Activated T-helper 2 cell treated with anti-CD3 and anti-CD28 coated beads, Interferon-gamma antibody, Interleukin-2, Interleukin-4, amounts not matched to agents 10 μg/mL and 5 μg/mL and 100 μg/mL, durations not matched to agents 14 hours and 24 hours and 36 hours (primary cell): ENCODE data around the gene NUDT17. TPM values are rescaled to one million over a fixed set of nuclear protein-coding genes. Genes with fewer than 3 reads are reported as not detected.

Source experiments
- DNase-seq: peaks from one replicate; pipeline ENCODE4 v3.0.0; 2021; ENCODE audit warnings: low spot score
- H3K27ac Mint-ChIP-seq: one replicate; pipeline ENCODE4 v1.8.0; 2021; ENCODE audit warnings: mixed read lengths
- H3K27me3 Mint-ChIP-seq: one replicate; pipeline ENCODE4 v1.8.0; 2021; ENCODE audit warnings: low read depth, mixed read lengths
- H3K36me3 Mint-ChIP-seq: one replicate; pipeline ENCODE4 v1.8.0; 2021; ENCODE audit warnings: low read depth, mixed read lengths
- H3K4me1 Mint-ChIP-seq: one replicate; pipeline ENCODE4 v1.8.0; 2021; ENCODE audit warnings: low read depth, mixed read lengths
- H3K4me3 Mint-ChIP-seq: one replicate; pipeline ENCODE4 v1.8.0; 2021; ENCODE audit warnings: low read depth, mild to moderate bottlenecking, moderate library complexity, mixed read lengths
- H3K9me3 Mint-ChIP-seq: one replicate; pipeline ENCODE4 v1.8.0; 2021; ENCODE audit warnings: mixed read lengths
- intact Hi-C: fragments of 100-400 bp; cut with micrococcal nuclease; formaldehyde crosslinking; loops from one replicate; pipeline ENCODE4 v1.15.1; 2023
- total RNA-seq: library from RNA; stranded (reverse); gene quantifications from 2 replicates; pipeline ENCODE4 v1.2.3, GENCODE V29; 2022

Gene NUDT17
- total RNA-seq, 1 donor from 2014 or later = 3.4 TPM

GRCh38 chr1:145858238-145858900 lies 12.9 kb downstream of the NUDT17 start:
- peaks cover 11% of the 10 kb centered on the region for H3K4me1 Mint-ChIP-seq
- H3K4me3 Mint-ChIP-seq = peak overlapping the region; percentile 93
- intact Hi-C loops = loop anchor here (2.0 kb wide), 1 partner anchor 60 kb away; the partner anchor contains the start of gene PEX11B
- peaks cover 16% of the 10 kb centered on the region for H3K36me3 Mint-ChIP-seq
- DNase-seq = peak; percentile 38
- H3K9me3 Mint-ChIP-seq = no peaks in the 10 kb centered on the region
- peaks cover 9% of the 10 kb centered on the region for H3K27me3 Mint-ChIP-seq
- H3K27ac Mint-ChIP-seq = peak overlapping the region; percentile 73

- no peaks in the 10 kb centered on the region for H3K9me3 Mint-ChIP-seq
- peak within 1 kb of the TSS; percentile 89 for H3K27ac Mint-ChIP-seq
- peaks cover 13% of the 10 kb centered on the region for H3K36me3 Mint-ChIP-seq
- peaks cover 14% of the 10 kb centered on the region for H3K27me3 Mint-ChIP-seq
- H3K4me3 Mint-ChIP-seq = peak within 1 kb of the TSS; percentile 93
- DNase-seq = peak; percentile 85
- intact Hi-C loops = loop anchor here (1.0 to 2.0 kb wide), 2 partner anchors 35 to 60 kb away; partner anchors contain the start of genes PEX11B, POLR3C and RNF115
- H3K4me1 Mint-ChIP-seq = peaks cover 11% of the 10 kb centered on the region
Measured at GRCh38 chr1:145858901-145859490, 13.6 kb downstream of the NUDT17 start, which contains the start of gene PIAS3. Gene PIAS3 (minus strand): TSS chr1:145859081. CDS start chr1:145858990, 91 bp downstream.

GRCh38 chr1:145859491-145860023 lies 14.1 kb downstream of the NUDT17 start:
- Mint-ChIP-seq H3K9me3 (no peaks in the 10 kb centered on the region), H3K27ac (peak overlapping the region; percentile 89), H3K27me3 (peaks cover 16% of the 10 kb centered on the region), H3K4me1 (peaks cover 11% of the 10 kb centered on the region), H3K4me3 (peak overlapping the region; percentile 93), H3K36me3 (peaks cover 13% of the 10 kb centered on the region)
- DNase-seq = peak; percentile 77
- intact Hi-C loops = loop anchor here (1.0 to 2.0 kb wide), 2 partner anchors 35 to 59 kb away; partner anchors contain the start of genes PEX11B, POLR3C and RNF115

- intact Hi-C loops = no loop called here
- H3K4me3 Mint-ChIP-seq = no peak overlapping the region
- peaks cover 4% of the 10 kb centered on the region for H3K4me1 Mint-ChIP-seq
- no peak overlapping the region for H3K27ac Mint-ChIP-seq
- H3K27me3 Mint-ChIP-seq = peaks cover 33% of the 10 kb centered on the region
- no peaks in the 10 kb centered on the region for H3K9me3 Mint-ChIP-seq
- no peak for DNase-seq
- H3K36me3 Mint-ChIP-seq = no peaks in the 10 kb centered on the region
Measured at GRCh38 chr1:145863282-145864018, 18.0 kb downstream of the NUDT17 start.

- no peak overlapping the region for H3K4me3 Mint-ChIP-seq
- peaks cover 45% of the 10 kb centered on the region for H3K27me3 Mint-ChIP-seq
- H3K27ac Mint-ChIP-seq = no peak overlapping the region
- peaks cover 17% of the 10 kb centered on the region for H3K4me1 Mint-ChIP-seq
- H3K36me3 Mint-ChIP-seq = no peaks in the 10 kb centered on the region
- H3K9me3 Mint-ChIP-seq = no peaks in the 10 kb centered on the region
- intact Hi-C loops = no loop called here
- DNase-seq = no peak
Measured at GRCh38 chr1:145868232-145868631, 22.8 kb downstream of the NUDT17 start.

- H3K4me1 Mint-ChIP-seq = peaks cover 17% of the 10 kb centered on the region
- peak overlapping the region; percentile 76 for H3K4me3 Mint-ChIP-seq
- peaks cover 41% of the 10 kb centered on the region for H3K27me3 Mint-ChIP-seq
- peak overlapping the region; percentile 53 for H3K27ac Mint-ChIP-seq
- intact Hi-C loops = no loop called here
- H3K9me3 Mint-ChIP-seq = no peaks in the 10 kb centered on the region
- no peaks in the 10 kb centered on the region for H3K36me3 Mint-ChIP-seq
- no peak for DNase-seq
Measured at GRCh38 chr1:145871994-145872924, 26.8 kb downstream of the NUDT17 start.

GRCh38 chr1:145874646-145875045 lies 29.2 kb downstream of the NUDT17 start:
- Mint-ChIP-seq H3K4me1 (peaks cover 20% of the 10 kb centered on the region), H3K4me3 (no peak overlapping the region), H3K27ac (no peak overlapping the region), H3K27me3 (peaks cover 40% of the 10 kb centered on the region), H3K36me3 (no peaks in the 10 kb centered on the region), H3K9me3 (no peaks in the 10 kb centered on the region)
- intact Hi-C loops = no loop called here
- DNase-seq = no peak

- no peak for DNase-seq
- Mint-ChIP-seq H3K4me1 (peaks cover 5% of the 10 kb centered on the region), H3K27me3 (peaks cover 34% of the 10 kb centered on the region), H3K36me3 (no peaks in the 10 kb centered on the region), H3K27ac (no peak overlapping the region), H3K9me3 (no peaks in the 10 kb centered on the region), H3K4me3 (no peak overlapping the region)
- intact Hi-C loops = no loop called here
Measured at GRCh38 chr1:145877923-145878486, 32.6 kb downstream of the NUDT17 start.

GRCh38 chr1:145878724-145879123 lies 33.3 kb downstream of the NUDT17 start:
- DNase-seq = no peak
- Mint-ChIP-seq H3K27me3 (peaks cover 34% of the 10 kb centered on the region), H3K4me1 (peaks cover 4% of the 10 kb centered on the region), H3K4me3 (no peak overlapping the region), H3K36me3 (no peaks in the 10 kb centered on the region), H3K9me3 (no peaks in the 10 kb centered on the region), H3K27ac (no peak overlapping the region)
- intact Hi-C loops = no loop called here

- Mint-ChIP-seq H3K36me3 (no peaks in the 10 kb centered on the region), H3K9me3 (no peaks in the 10 kb centered on the region), H3K4me1 (peaks cover 5% of the 10 kb centered on the region), H3K27ac (no peak overlapping the region), H3K27me3 (peaks cover 38% of the 10 kb centered on the region), H3K4me3 (no peak overlapping the region)
- intact Hi-C loops = no loop called here
- DNase-seq = no peak
Measured at GRCh38 chr1:145879775-145880174, 34.3 kb downstream of the NUDT17 start.

- intact Hi-C loops = no loop called here
- no peak overlapping the region for H3K27ac Mint-ChIP-seq
- DNase-seq = no peak
- H3K4me1 Mint-ChIP-seq = peaks cover 15% of the 10 kb centered on the region
- peaks cover 34% of the 10 kb centered on the region for H3K27me3 Mint-ChIP-seq
- H3K4me3 Mint-ChIP-seq = peak overlapping the region; percentile 79
- no peaks in the 10 kb centered on the region for H3K9me3 Mint-ChIP-seq
- H3K36me3 Mint-ChIP-seq = no peaks in the 10 kb centered on the region
Measured at GRCh38 chr1:145884675-145885074, 39.2 kb downstream of the NUDT17 start.
